ENCODE results near the gene CTRB2. TPM values are rescaled to one million over a fixed set of nuclear protein-coding genes. Genes with fewer than 3 reads are reported as not detected.

Gene CTRB2
- total and polyA plus RNA-seq, 8 donors: 0.14 TPM; not detected in 7

- Histone ChIP-seq H3K36me3 (no peaks in the 10 kb centered on the region), H3K9me3 (no peaks in the 10 kb centered on the region), H3K27me3 (peaks cover 0 to 43% of the 10 kb centered on the region in 2 donors), H3K4me1 (no peaks in the 10 kb centered on the region), H3K27ac (no peak overlapping the region), H3K4me3 (no peak overlapping the region)
- ATAC-seq (no peak), DNase-seq (no peak)
- no peak for TF ChIP-seq CTCF (IDR thresholded peaks at IDR 0.05)
- intact Hi-C loops (cut with DNase I): no loop called here
Observed at GRCh38 chr16:75196836-75197235, 10.1 kb downstream of the CTRB2 start.

GRCh38 chr16:75195811-75196790 is 10.9 kb downstream of the CTRB2 start:
- intact Hi-C loops (cut with DNase I): no loop called here
- no peaks in the 10 kb centered on the region for H3K9me3 ChIP-seq
- no peaks in the 10 kb centered on the region for H3K36me3 ChIP-seq
- TF ChIP-seq CTCF (IDR thresholded peaks at IDR 0.05): no peak
- H3K4me3 ChIP-seq: no peak overlapping the region
- DNase-seq (no peak), ATAC-seq (no peak)
- no peak overlapping the region for H3K27ac ChIP-seq
- H3K4me1 ChIP-seq: no peaks in the 10 kb centered on the region
- peaks cover 0 to 43% of the 10 kb centered on the region in 2 donors for H3K27me3 ChIP-seq

- Histone ChIP-seq H3K27ac (no peak overlapping the region), H3K4me3 (no peak overlapping the region), H3K9me3 (no peaks in the 10 kb centered on the region), H3K27me3 (peaks cover 0 to 46% of the 10 kb centered on the region in 2 donors), H3K4me1 (no peaks in the 10 kb centered on the region), H3K36me3 (no peaks in the 10 kb centered on the region)
- no peak for DNase-seq
- intact Hi-C loops (cut with DNase I): no loop called here
- no peak for TF ChIP-seq CTCF (IDR thresholded peaks at IDR 0.05)
- ATAC-seq: no peak
Observed at GRCh38 chr16:75193730-75194444, 13.1 kb downstream of the CTRB2 start.

- Histone ChIP-seq H3K4me1 (no peaks in the 10 kb centered on the region), H3K27ac (no peak overlapping the region), H3K36me3 (no peaks in the 10 kb centered on the region), H3K9me3 (no peaks in the 10 kb centered on the region), H3K4me3 (no peak overlapping the region), H3K27me3 (peaks cover 0 to 40% of the 10 kb centered on the region in 2 donors)
- TF ChIP-seq CTCF (IDR thresholded peaks at IDR 0.05): no peak
- intact Hi-C loops (cut with DNase I): no loop called here
- DNase-seq (no peak), ATAC-seq (no peak)
Observed at GRCh38 chr16:75193265-75193650, 13.7 kb downstream of the CTRB2 start.
